Measurements from ENCODE around the gene PPAN.

Gene PPAN

GRCh38 chr19:10126213-10126639 lies 20.1 kb downstream of the PPAN start:
- no peaks in the 10 kb centered on the region for H3K27me3 ChIP-seq (ENCODE audit: control insufficient read depth, insufficient read depth, low read length)
- DNase-seq (ENCODE audit: low read depth, low spot score): no peak
- no peak overlapping the region for H3K27ac ChIP-seq (ENCODE audit: low read length)
- H3K36me3 ChIP-seq (ENCODE audit: control insufficient read depth, insufficient read depth, low read length): no peaks in the 10 kb centered on the region
- H3K4me3 ChIP-seq (ENCODE audit: low read length): no peak overlapping the region
- WGBS (ENCODE audit: insufficient coverage, insufficient read length): no CpG with 5 or more reads among the region's 4 CpGs
- no peaks in the 10 kb centered on the region for H3K9me3 ChIP-seq (ENCODE audit: control insufficient read depth, insufficient read depth, low read length)
- H3K4me1 ChIP-seq (ENCODE audit: control insufficient read depth, insufficient read depth, low read length): no peaks in the 10 kb centered on the region

GRCh38 chr19:10132905-10133304 lies 26.7 kb downstream of the PPAN start:
- Histone ChIP-seq H3K4me3 (ENCODE audit: low read length) (no peak overlapping the region), H3K36me3 (ENCODE audit: control insufficient read depth, insufficient read depth, low read length) (peaks cover 42% of the 10 kb centered on the region), H3K27ac (ENCODE audit: low read length) (no peak overlapping the region), H3K27me3 (ENCODE audit: control insufficient read depth, insufficient read depth, low read length) (no peaks in the 10 kb centered on the region), H3K4me1 (ENCODE audit: control insufficient read depth, insufficient read depth, low read length) (no peaks in the 10 kb centered on the region), H3K9me3 (ENCODE audit: control insufficient read depth, insufficient read depth, low read length) (no peaks in the 10 kb centered on the region)
- DNase-seq (ENCODE audit: low read depth, low spot score): no peak
- WGBS (ENCODE audit: insufficient coverage, insufficient read length): no CpG with 5 or more reads among the region's 7 CpGs

GRCh38 chr19:10133596-10133995 lies 27.4 kb downstream of the PPAN start:
- DNase-seq (ENCODE audit: low read depth, low spot score): no peak
- Histone ChIP-seq H3K4me1 (ENCODE audit: control insufficient read depth, insufficient read depth, low read length) (no peaks in the 10 kb centered on the region), H3K27ac (ENCODE audit: low read length) (no peak overlapping the region), H3K9me3 (ENCODE audit: control insufficient read depth, insufficient read depth, low read length) (no peaks in the 10 kb centered on the region), H3K27me3 (ENCODE audit: control insufficient read depth, insufficient read depth, low read length) (no peaks in the 10 kb centered on the region), H3K36me3 (ENCODE audit: control insufficient read depth, insufficient read depth, low read length) (peaks cover 49% of the 10 kb centered on the region), H3K4me3 (ENCODE audit: low read length) (no peak overlapping the region)
- no CpG with 5 or more reads among the region's 11 CpGs for WGBS (ENCODE audit: insufficient coverage, insufficient read length)

GRCh38 chr19:10134040-10134439 lies 27.9 kb downstream of the PPAN start:
- Histone ChIP-seq H3K4me3 (ENCODE audit: low read length) (no peak overlapping the region), H3K27me3 (ENCODE audit: control insufficient read depth, insufficient read depth, low read length) (no peaks in the 10 kb centered on the region), H3K9me3 (ENCODE audit: control insufficient read depth, insufficient read depth, low read length) (no peaks in the 10 kb centered on the region), H3K4me1 (ENCODE audit: control insufficient read depth, insufficient read depth, low read length) (no peaks in the 10 kb centered on the region), H3K27ac (ENCODE audit: low read length) (no peak overlapping the region), H3K36me3 (ENCODE audit: control insufficient read depth, insufficient read depth, low read length) (peaks cover 53% of the 10 kb centered on the region)
- no CpG with 5 or more reads among the region's 9 CpGs for WGBS (ENCODE audit: insufficient coverage, insufficient read length)
- no peak for DNase-seq (ENCODE audit: low read depth, low spot score)

- no peaks in the 10 kb centered on the region for H3K4me1 ChIP-seq (ENCODE audit: control insufficient read depth, insufficient read depth, low read length)
- no peak overlapping the region for H3K4me3 ChIP-seq (ENCODE audit: low read length)
- H3K27me3 ChIP-seq (ENCODE audit: control insufficient read depth, insufficient read depth, low read length): no peaks in the 10 kb centered on the region
- peaks cover 64% of the 10 kb centered on the region for H3K36me3 ChIP-seq (ENCODE audit: control insufficient read depth, insufficient read depth, low read length)
- WGBS (ENCODE audit: insufficient coverage, insufficient read length): no CpG with 5 or more reads among the region's 39 CpGs
- no peaks in the 10 kb centered on the region for H3K9me3 ChIP-seq (ENCODE audit: control insufficient read depth, insufficient read depth, low read length)
- H3K27ac ChIP-seq (ENCODE audit: low read length): no peak overlapping the region
- DNase-seq (ENCODE audit: low read depth, low spot score): no peak
These were observed 29.6 kb downstream of the PPAN start for GRCh38 chr19:10135551-10136334.

- Histone ChIP-seq H3K27ac (ENCODE audit: low read length) (no peak overlapping the region), H3K4me1 (ENCODE audit: control insufficient read depth, insufficient read depth, low read length) (no peaks in the 10 kb centered on the region), H3K27me3 (ENCODE audit: control insufficient read depth, insufficient read depth, low read length) (no peaks in the 10 kb centered on the region), H3K9me3 (ENCODE audit: control insufficient read depth, insufficient read depth, low read length) (no peaks in the 10 kb centered on the region), H3K36me3 (ENCODE audit: control insufficient read depth, insufficient read depth, low read length) (peaks cover 74% of the 10 kb centered on the region), H3K4me3 (ENCODE audit: low read length) (no peak overlapping the region)
- DNase-seq (ENCODE audit: low read depth, low spot score): no peak
- WGBS (ENCODE audit: insufficient coverage, insufficient read length): no CpG with 5 or more reads among the region's 14 CpGs
These were observed 30.8 kb downstream of the PPAN start for GRCh38 chr19:10136936-10137335.

- Histone ChIP-seq H3K36me3 (ENCODE audit: control insufficient read depth, insufficient read depth, low read length) (peaks cover 77% of the 10 kb centered on the region), H3K4me3 (ENCODE audit: low read length) (no peak overlapping the region)
These were observed 31.9 kb downstream of the PPAN start for GRCh38 chr19:10137751-10138682.

GRCh38 chr19:10138879-10139795 lies 33.0 kb downstream of the PPAN start:
- WGBS (ENCODE audit: insufficient coverage, insufficient read length): no CpG with 5 or more reads among the region's 27 CpGs
- no peak overlapping the region for H3K4me3 ChIP-seq (ENCODE audit: low read length)
- peaks cover 73% of the 10 kb centered on the region for H3K36me3 ChIP-seq (ENCODE audit: control insufficient read depth, insufficient read depth, low read length)
- H3K27ac ChIP-seq (ENCODE audit: low read length): no peak overlapping the region
- DNase-seq (ENCODE audit: low read depth, low spot score): no peak
- H3K27me3 ChIP-seq (ENCODE audit: control insufficient read depth, insufficient read depth, low read length): no peaks in the 10 kb centered on the region
- H3K9me3 ChIP-seq (ENCODE audit: control insufficient read depth, insufficient read depth, low read length): no peaks in the 10 kb centered on the region
- no peaks in the 10 kb centered on the region for H3K4me1 ChIP-seq (ENCODE audit: control insufficient read depth, insufficient read depth, low read length)

More at GRCh38 chr19:10137751-10138682, 31.9 kb downstream of the PPAN start:
- no peak for DNase-seq (ENCODE audit: low read depth, low spot score)
- no peaks in the 10 kb centered on the region for H3K4me1 ChIP-seq (ENCODE audit: control insufficient read depth, insufficient read depth, low read length)
- no peaks in the 10 kb centered on the region for H3K9me3 ChIP-seq (ENCODE audit: control insufficient read depth, insufficient read depth, low read length)
- no CpG with 5 or more reads among the region's 38 CpGs for WGBS (ENCODE audit: insufficient coverage, insufficient read length)
- H3K27me3 ChIP-seq (ENCODE audit: control insufficient read depth, insufficient read depth, low read length): no peaks in the 10 kb centered on the region
- no peak overlapping the region for H3K27ac ChIP-seq (ENCODE audit: low read length)

GRCh38 chr19:10139952-10140351 lies 33.8 kb downstream of the PPAN start:
- Histone ChIP-seq H3K27me3 (ENCODE audit: control insufficient read depth, insufficient read depth, low read length) (no peaks in the 10 kb centered on the region), H3K36me3 (ENCODE audit: control insufficient read depth, insufficient read depth, low read length) (peaks cover 75% of the 10 kb centered on the region), H3K4me1 (ENCODE audit: control insufficient read depth, insufficient read depth, low read length) (no peaks in the 10 kb centered on the region), H3K9me3 (ENCODE audit: control insufficient read depth, insufficient read depth, low read length) (no peaks in the 10 kb centered on the region), H3K27ac (ENCODE audit: low read length) (no peak overlapping the region), H3K4me3 (ENCODE audit: low read length) (no peak overlapping the region)
- WGBS (ENCODE audit: insufficient coverage, insufficient read length): no CpG with 5 or more reads among the region's 23 CpGs
- DNase-seq (ENCODE audit: low read depth, low spot score): no peak

GRCh38 chr19:10141479-10141878 lies 35.3 kb downstream of the PPAN start:
- DNase-seq (ENCODE audit: low read depth, low spot score): no peak
- H3K4me3 ChIP-seq (ENCODE audit: low read length): no peak overlapping the region
- no peak overlapping the region for H3K27ac ChIP-seq (ENCODE audit: low read length)
- H3K4me1 ChIP-seq (ENCODE audit: control insufficient read depth, insufficient read depth, low read length): no peaks in the 10 kb centered on the region
- no CpG with 5 or more reads among the region's 13 CpGs for WGBS (ENCODE audit: insufficient coverage, insufficient read length)
- no peaks in the 10 kb centered on the region for H3K27me3 ChIP-seq (ENCODE audit: control insufficient read depth, insufficient read depth, low read length)
- no peaks in the 10 kb centered on the region for H3K9me3 ChIP-seq (ENCODE audit: control insufficient read depth, insufficient read depth, low read length)
- peaks cover 77% of the 10 kb centered on the region for H3K36me3 ChIP-seq (ENCODE audit: control insufficient read depth, insufficient read depth, low read length)

All from iPS DF 6.9 (cell line).